HG03520 (cell line): Measurements from ENCODE around the gene PSMD12.
"Not testable (repeated sequence)": the region's sequence is repeated elsewhere in the genome, so short reads cannot be mapped to it uniquely, and the experiment has no call there.

Experiments used
- ATAC-seq: cut with Tn5 transposase; IDR thresholded peaks from one replicate; pipeline ENCODE4 v1.9.1; 2021; ENCODE audit warnings: mild to moderate bottlenecking, moderate library complexity; ENCODE audit not compliant: unreplicated experiment

The PSMD12 gene

GRCh38 chr17:67315865-67316264, 50.5 kb downstream of the PSMD12 start:
- no peak for ATAC-seq

GRCh38 chr17:67312265-67312664, 54.1 kb downstream of the PSMD12 start:
- no peak for ATAC-seq

- no peak for ATAC-seq
These were observed 54.8 kb downstream of the PSMD12 start for GRCh38 chr17:67311575-67311974.

GRCh38 chr17:67310406-67310805, 56.0 kb downstream of the PSMD12 start:
- ATAC-seq = no peak

GRCh38 chr17:67305446-67306235, 60.7 kb downstream of the PSMD12 start:
- not testable (repeated sequence) for ATAC-seq

GRCh38 chr17:67297454-67297960, 68.9 kb downstream of the PSMD12 start:
- no peak for ATAC-seq

GRCh38 chr17:67294451-67295199, 71.8 kb downstream of the PSMD12 start:
- no peak for ATAC-seq

- ATAC-seq = peak; percentile 68
These were observed 72.8 kb downstream of the PSMD12 start for GRCh38 chr17:67293251-67294203.

GRCh38 chr17:67290711-67291291, 75.6 kb downstream of the PSMD12 start:
- ATAC-seq = no peak

- no peak for ATAC-seq
These were observed 76.1 kb downstream of the PSMD12 start for GRCh38 chr17:67290244-67290643.

- ATAC-seq = no peak
These were observed 77.0 kb downstream of the PSMD12 start for GRCh38 chr17:67289181-67289876.
